ENCODE results near the gene MRPL9.
"Not testable (repeated sequence)": the region's sequence is repeated elsewhere in the genome, so short reads cannot be mapped to it uniquely, and the experiment has no call there.

MRPL9 gene

DNA sequence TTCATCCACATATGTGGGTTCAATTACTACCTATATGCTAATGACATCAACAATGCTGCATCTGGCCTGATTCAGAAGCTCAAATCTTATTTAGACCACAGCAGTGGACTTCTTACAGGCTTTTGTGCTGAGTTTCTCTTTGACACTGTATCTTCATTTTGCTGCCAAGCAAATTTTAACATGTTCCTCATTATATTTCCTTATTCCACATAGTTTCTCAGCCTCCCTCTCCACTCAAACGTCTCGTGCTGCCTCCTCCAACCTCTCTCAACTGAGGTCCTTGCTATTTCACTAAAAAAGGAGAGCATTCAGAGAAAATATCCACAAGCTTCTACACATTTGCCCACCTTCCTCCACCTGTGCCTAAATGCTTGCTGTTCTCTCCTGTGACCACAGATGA is 20.5 kb upstream of the MRPL9 start:
- no peak for DNase-seq (ENCODE audit: low read depth in 2 of 2)

DNA sequence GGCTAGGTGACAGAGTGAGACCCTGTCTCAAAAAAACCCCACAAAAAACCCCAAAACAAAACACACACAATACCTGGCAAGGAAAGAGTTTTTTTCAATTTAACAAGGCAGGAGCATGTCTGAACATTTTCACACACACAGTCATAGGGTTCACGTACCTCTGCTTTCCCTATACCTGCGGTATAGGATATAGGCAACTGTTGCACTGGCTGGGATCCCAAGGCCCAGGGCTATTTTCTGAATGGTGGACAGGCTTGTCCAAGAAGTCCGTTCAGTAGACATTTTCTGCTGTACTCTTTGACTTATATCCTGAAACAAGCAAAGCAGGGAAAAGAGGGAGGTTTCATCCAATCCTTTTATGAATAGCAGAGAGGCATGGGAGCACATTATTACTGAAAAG is 19.4 kb upstream of the MRPL9 start:
- DNase-seq (ENCODE audit: low read depth in 2 of 2), result no peak

DNA sequence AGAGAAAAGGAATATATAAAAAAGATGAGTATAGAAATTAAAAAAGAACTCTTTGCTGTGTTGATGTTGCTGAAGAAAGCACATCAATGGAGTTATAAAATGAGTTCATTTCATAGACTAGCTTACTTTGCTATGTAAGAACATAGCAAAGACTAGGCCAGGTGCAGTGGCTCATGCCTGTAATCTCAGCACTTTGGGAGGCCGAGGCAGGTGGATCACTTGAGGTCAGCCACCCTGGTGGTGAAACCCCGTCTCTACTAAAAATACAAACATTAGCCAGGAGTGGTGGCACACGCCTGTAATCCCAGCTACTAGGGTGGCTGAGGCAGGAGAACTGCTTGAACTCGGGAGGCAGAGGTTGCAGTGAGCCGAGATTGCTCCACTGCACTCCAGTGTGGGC is 18.7 kb upstream of the MRPL9 start:
- DNase-seq (ENCODE audit: low read depth in 2 of 2), result not testable (repeated sequence)

DNA sequence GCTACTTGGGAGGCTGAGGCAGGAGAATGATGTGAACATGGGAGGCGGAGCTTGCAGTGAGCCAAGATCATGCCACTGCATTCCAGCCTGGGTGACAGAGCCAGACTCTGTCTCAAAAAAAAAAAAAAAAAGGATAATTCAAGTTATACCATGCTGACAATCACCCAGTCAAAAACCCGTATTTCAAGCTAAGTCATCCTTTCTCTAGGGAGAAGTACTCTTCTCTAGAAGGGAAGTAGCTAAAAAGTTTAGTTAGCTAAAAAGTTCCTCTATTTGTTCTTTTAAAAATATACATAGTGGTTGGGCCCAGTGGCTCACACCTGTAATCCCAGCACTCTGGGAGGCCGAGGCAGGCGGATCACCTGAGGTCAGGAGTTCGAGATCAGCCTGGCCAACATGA is 17.4 kb upstream of the MRPL9 start:
- not testable (repeated sequence) for DNase-seq (ENCODE audit: low read depth in 2 of 2)

GRCh38 chr1:151779852-151780251 is 16.6 kb upstream of the MRPL9 start:
- no peak for DNase-seq (ENCODE audit: low read depth in 2 of 2)

- DNase-seq (ENCODE audit: low read depth in 2 of 2), result no peak
Observed at GRCh38 chr1:151777317-151777716, 14.0 kb upstream of the MRPL9 start.

DNA sequence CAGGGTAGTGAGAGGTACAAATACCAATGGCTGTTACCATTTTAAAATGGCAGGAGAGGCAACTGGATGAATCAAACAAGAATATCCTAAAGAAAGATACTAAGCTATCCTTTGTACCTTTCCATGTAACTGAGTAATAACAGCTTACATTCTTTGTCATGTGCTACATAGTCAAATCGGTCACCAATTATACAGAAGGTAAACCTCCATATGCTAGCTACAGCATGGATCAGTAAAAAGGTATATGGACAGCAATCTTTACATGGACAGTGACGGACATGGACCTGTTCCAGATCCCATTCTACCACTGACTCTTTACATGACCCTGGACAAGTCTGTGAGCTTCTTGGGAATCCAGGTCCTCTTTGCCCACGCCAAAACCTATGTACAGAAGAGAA is 13.4 kb upstream of the MRPL9 start:
- DNase-seq (ENCODE audit: low read depth in 2 of 2), result no peak

DNA sequence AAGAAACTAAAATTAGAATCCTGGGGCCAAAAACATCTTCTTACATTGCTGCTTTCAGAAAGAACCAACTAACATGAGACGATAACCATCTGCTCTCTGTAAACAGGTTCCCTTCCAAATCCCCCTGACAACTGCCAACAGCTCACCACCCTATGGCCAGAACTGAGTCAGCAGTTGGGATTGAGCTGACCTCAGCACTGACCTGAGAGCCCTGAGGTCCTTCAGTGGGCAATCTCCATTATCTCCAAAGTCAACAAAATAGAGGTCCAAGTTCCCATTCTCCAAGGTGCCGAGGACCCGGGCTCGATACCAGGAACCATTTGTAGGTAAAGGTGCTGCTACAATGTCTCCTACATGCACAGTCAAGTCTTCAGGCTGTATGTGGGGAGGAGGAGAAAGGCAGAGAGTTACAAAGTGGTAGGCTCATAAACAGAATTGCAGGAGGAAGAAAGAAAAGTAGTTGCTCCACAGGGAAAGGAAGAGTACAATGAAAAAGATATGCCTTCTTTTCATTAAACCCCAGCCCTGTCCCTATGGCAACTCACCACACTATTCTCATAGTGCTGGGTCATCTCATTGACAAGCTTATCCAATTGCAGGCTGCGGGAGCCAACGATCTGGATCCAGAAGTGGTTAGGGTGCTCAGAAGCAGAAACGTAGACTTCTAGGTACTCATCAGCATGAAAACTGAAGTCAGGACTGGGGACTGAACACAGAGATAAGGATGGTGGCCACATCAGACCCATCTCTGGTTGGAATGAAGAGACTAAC is 12.8 kb upstream of the MRPL9 start:
- DNase-seq (ENCODE audit: low read depth in 2 of 2), result no peak

DNA sequence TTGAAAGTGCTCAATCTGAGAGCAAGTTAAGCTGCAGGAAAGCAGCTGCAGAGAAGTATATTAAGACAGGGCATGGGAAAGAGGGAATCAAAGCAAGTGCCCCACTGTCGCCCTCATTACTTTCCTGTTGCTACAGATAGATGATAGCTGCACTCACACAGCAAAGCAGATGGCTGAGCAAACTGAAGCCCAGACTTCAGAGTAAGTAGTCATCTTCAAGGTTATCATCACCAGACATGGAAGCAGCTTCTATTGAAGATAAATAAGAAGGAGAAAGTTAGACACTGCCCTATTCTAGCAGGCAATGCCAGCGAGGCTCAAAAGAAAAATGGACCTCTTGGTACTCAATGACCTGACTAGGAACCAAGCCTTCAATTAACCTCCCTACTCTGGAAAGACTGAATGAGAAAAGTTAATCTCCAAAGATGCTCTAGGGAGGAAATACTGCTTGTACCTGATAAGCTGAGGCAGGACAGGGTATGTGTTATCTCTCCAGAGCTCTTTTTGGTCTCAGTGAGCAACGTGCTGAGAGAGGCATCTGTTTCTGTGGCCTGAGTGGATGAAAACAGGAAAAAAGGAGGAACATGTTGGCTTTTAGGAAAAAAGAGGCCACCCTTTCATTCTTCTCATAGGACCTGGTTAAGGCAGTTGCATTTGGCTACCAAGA is 11.1 kb upstream of the MRPL9 start:
- DNase-seq (ENCODE audit: low read depth in 2 of 2), result no peak

- DNase-seq (ENCODE audit: low read depth in 2 of 2), result no peak
Observed at GRCh38 chr1:151773702-151774101, 10.4 kb upstream of the MRPL9 start.

DNA sequence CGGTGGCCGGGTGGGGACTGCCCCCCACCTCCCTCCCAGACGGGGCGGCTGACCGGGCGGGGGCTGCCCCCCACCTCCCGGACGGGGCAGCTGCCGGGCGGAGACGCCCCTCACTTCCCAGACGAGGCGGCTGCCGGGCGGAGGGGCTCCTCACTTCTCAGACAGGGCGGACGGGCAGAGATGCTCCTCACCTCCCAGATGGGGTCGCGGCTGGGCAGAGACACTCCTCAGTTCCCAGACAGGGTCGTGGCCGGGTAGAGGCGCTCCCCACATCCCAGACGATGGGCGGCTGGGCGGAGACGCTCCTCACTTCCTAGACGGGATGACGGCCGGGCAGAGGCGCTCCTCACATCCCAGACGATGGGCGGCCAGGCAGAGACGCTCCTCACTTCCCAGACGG is 6.0 kb upstream of the MRPL9 start:
- not testable (repeated sequence) for DNase-seq (ENCODE audit: low read depth in 2 of 2)

- not testable (repeated sequence) for DNase-seq (ENCODE audit: low read depth in 2 of 2)
Observed at GRCh38 chr1:151768351-151769066, 5.2 kb upstream of the MRPL9 start.

- DNase-seq (ENCODE audit: low read depth in 2 of 2), result no peak
Observed at GRCh38 chr1:151763990-151764389, 694 bp upstream of the MRPL9 start.

DNA sequence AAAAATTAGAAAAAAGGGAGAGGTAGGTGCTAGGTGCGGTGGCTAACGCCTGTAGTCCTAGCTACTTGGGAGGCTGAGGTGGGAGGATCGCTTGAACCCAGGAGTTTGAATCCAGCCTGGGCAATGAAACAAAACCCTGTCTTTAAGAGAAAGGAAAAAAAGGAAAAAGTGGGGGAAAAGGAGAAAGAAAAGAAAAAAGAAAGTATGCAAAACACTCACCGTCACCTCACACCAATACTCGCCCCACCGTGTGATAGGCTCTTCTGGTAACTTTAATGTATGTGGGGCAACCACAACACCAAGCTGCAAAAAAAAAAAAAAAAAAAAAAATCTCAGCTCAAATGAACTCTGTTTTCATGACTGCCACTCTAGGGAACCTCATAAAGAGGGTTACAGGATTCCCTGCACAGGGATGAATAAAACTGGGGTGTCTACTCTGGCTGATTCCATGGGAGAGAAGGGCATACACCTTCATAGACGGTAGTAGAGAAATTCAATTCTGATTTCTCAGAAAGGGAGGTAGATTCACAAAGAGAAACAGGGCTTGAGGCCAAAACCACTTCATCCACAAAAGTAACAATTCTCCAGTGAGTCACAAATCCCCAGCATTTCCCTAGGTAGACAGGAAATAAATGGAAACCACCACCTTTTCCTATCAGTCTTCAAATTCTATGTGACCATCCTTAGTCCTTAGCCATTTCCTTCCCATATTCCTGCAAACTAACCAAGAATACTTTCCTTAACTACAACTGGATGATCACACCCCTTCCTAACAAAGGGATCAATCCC is 2.5 kb downstream of the MRPL9 start:
- no peak for DNase-seq (ENCODE audit: low read depth in 2 of 2)

GRCh38 chr1:151759241-151759640 is 4.1 kb downstream of the MRPL9 start:
- DNase-seq (ENCODE audit: low read depth in 2 of 2), result no peak

DNA sequence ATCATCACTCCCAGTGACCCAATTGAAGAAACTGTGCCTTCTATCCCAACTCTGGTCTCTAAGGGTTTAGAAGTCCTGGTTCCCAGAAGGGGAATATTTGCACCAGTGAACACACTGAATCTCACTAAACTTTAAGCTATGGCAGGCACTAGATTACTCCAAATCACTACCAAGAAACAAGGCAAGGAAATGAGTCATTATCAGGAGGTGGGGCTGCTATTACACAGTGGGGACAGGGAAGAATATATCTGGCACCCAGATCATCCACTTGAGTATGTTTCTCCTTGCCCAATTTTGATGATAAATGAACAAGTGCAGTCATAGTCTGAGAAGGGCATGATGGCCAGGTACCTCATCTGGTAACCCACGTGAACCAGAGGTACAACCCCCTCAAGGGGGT is 7.0 kb downstream of the MRPL9 start:
- DNase-seq (ENCODE audit: low read depth in 2 of 2), result no peak

GRCh38 chr1:151741516-151741915 is 21.8 kb downstream of the MRPL9 start:
- no peak for DNase-seq (ENCODE audit: low read depth in 2 of 2)

DNA sequence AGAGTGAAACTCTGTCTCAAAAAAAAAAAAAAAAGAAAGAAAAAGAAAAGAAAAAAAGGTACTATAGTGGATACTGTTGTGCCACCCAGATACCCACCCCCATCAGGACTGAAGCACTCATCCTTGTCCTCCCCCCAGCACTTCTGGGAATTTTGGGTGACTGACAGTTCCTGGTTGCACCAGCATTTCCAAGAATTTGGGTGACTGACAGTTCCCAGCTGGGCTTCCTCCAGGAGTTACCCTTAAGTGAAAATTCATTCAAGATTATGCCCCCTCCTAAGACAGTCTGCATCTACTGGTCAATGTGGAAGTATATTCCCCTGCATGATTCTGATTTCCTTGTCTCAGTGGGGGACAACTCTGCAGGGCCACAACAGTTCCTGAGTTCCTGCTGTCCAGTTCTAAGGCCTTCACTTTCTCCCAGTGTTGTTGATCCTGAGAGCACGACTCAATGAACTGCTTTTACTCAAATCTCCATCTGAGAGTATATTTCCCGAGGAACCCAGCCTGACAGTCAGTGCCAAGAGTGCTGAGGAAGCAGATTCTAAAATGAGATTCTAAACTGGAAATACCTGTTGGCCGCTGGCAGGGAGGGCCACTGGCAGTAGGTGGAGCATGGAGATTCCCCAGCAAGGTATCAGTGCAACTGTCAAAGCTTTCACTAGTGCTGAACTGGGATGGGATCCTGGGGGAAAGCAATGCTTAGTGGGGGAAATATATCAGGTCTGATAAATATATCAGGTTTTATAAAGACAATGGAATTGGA is 23.5 kb downstream of the MRPL9 start:
- no peak for DNase-seq (ENCODE audit: low read depth in 2 of 2)

GRCh38 chr1:151737479-151737878 is 25.8 kb downstream of the MRPL9 start:
- DNase-seq (ENCODE audit: low read depth in 2 of 2), result no peak

GRCh38 chr1:151737026-151737425 is 26.3 kb downstream of the MRPL9 start:
- DNase-seq (ENCODE audit: low read depth in 2 of 2), result no peak

- DNase-seq (ENCODE audit: low read depth in 2 of 2), result not testable (repeated sequence)
Observed at GRCh38 chr1:151733995-151734394, 29.3 kb downstream of the MRPL9 start.
